GM12873 (cell line): ENCODE data around the gene GPX5.
A peak's percentile ranks its signal among the peaks of the same experiment; 100 is the strongest.

ENCODE experiments used
- CTCF ChIP-seq: IDR thresholded peaks from 2 replicates; pipeline ENCODE4 v1.5.1; 2012; ENCODE audit warnings: low read depth, mild to moderate bottlenecking, moderate library complexity, low read length, control low read depth; ENCODE audit not compliant: insufficient read depth; ENCODE audit errors: missing control alignments

The GPX5 gene

GRCh38 chr6:28530777-28531176, 5.1 kb downstream of the GPX5 start:
- TF ChIP-seq CTCF = no peak

- peak; percentile 13 for TF ChIP-seq CTCF
Observed at GRCh38 chr6:28531479-28532128, 5.9 kb downstream of the GPX5 start.

- TF ChIP-seq CTCF = no peak
Observed at GRCh38 chr6:28534306-28534705, 8.6 kb downstream of the GPX5 start.

GRCh38 chr6:28534875-28535274, 9.2 kb downstream of the GPX5 start:
- no peak for TF ChIP-seq CTCF

GRCh38 chr6:28537065-28537464, 11.4 kb downstream of the GPX5 start:
- no peak for TF ChIP-seq CTCF

- no peak for TF ChIP-seq CTCF
Observed at GRCh38 chr6:28537509-28538140, 11.9 kb downstream of the GPX5 start.

GRCh38 chr6:28541996-28542395, 16.3 kb downstream of the GPX5 start:
- TF ChIP-seq CTCF = no peak
